RWPE1 (cell line): ENCODE measurements around the gene DHX38.
"Not testable (repeated sequence)": the region's sequence is repeated elsewhere in the genome, so short reads cannot be mapped to it uniquely, and the experiment has no call there.

Experiments
- CTCF ChIA-PET: fragments of 350-600 bp; sonication (Branson Sonifier 250); formaldehyde crosslinking; extraction: SDS; loops from one replicate; lab custom pipeline; 2021; lab: Yijun Ruan, JAX
- POLR2A ChIA-PET: fragments of 400-600 bp; formaldehyde crosslinking; extraction: SDS; loops from one replicate; lab custom pipeline; 2020; ENCODE audit warnings: antibody characterized with exemption; ENCODE audit not compliant: low non-redundant PET; lab: Yijun Ruan, JAX
- DNase-seq: peaks from one replicate; pipeline ENCODE4 v3.0.0; 2012; ENCODE audit warnings: low spot score
- H3K27ac ChIP-seq: fragments of 450-650 bp; 2 replicates; pipeline ENCODE4 v1.5.1; 2017
- TF ChIP-seq, protein P1 (sequence below): fragments of 450-650 bp; conservative IDR thresholded peaks from 2 replicates; pipeline ENCODE4 v1.5.1; 2017; ENCODE audit warnings: low read depth, mild to moderate bottlenecking

DHX38 gene

DNA sequence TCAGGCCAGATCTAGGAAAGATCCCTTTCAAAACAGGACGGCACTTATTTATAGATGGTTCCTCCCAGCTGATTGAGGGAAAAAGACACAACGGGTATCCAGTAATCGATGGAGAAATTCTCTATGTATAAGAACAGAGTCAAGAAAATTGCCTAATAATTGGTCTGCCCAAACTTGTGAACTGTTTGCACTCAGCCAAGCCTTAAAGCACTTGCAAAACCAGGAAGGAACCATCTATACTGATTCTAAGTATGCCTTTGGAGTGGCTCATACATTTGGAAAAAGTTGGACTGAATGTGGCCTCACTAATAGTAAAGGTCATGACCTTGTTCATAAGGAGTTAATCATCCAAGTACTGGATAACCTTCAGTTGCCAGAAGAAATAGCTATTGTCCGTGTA is 24.7 kb upstream of the DHX38 start:
- TF ChIP-seq, protein P1, sequence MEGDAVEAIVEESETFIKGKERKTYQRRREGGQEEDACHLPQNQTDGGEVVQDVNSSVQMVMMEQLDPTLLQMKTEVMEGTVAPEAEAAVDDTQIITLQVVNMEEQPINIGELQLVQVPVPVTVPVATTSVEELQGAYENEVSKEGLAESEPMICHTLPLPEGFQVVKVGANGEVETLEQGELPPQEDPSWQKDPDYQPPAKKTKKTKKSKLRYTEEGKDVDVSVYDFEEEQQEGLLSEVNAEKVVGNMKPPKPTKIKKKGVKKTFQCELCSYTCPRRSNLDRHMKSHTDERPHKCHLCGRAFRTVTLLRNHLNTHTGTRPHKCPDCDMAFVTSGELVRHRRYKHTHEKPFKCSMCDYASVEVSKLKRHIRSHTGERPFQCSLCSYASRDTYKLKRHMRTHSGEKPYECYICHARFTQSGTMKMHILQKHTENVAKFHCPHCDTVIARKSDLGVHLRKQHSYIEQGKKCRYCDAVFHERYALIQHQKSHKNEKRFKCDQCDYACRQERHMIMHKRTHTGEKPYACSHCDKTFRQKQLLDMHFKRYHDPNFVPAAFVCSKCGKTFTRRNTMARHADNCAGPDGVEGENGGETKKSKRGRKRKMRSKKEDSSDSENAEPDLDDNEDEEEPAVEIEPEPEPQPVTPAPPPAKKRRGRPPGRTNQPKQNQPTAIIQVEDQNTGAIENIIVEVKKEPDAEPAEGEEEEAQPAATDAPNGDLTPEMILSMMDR: no peak
- ChIA-PET POLR2A (no interaction called here), CTCF (interaction anchor here (1.6 kb wide), 1 partner anchor 24 kb away, joined by 9 read pairs; the partner anchor contains the start of genes DHX38 and TXNL4B)
- DNase-seq: no peak
- H3K27ac ChIP-seq: no peak overlapping the region

DNA sequence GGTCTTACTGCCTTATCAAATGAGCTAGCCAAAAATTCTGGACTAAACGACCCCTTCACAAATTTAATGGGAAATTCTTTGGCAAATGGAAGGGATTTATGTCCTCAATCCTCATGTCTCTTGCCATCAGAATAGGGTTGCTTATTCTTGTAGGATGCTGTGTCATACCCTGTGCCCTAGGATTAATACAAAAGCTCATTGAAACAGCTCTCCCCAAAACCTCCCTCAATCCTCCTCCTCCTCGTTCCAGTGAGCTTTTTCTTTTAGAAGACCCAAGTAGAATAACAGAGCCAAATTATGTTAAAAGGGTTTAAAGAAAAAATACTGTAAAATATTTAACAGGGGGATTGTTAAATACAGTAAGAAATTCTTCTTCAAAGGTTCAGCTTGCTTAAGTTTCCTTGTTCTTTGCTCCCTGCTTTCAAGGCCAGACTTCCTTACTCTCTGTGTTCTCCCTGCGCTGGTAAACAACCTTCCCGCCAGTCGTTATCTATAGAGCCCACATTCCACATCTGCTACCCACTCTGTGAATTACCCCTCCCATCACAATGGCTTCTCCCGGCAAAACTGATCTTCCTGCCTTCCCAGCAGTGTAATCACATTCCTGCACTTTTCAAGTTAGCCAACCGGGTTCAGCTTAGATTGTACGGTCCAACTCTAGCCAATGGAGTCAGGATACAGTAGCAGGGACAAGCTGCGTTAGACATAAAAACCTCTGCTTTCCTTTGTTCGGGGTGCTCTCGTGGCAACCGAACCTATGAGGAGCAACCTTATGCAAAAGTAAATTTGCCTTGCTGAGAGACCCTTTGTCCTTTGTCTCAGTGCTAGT is 20.9 kb upstream of the DHX38 start:
- no peak overlapping the region for H3K27ac ChIP-seq
- POLR2A ChIA-PET: no interaction called here
- TF ChIP-seq, protein P1: no peak
- CTCF ChIA-PET: interaction anchor here (0.6 kb wide), 2 partner anchors 98 to 413 kb away, joined by 3 to 6 read pairs; no protein-coding TSS in a partner anchor
- DNase-seq: no peak

DNA sequence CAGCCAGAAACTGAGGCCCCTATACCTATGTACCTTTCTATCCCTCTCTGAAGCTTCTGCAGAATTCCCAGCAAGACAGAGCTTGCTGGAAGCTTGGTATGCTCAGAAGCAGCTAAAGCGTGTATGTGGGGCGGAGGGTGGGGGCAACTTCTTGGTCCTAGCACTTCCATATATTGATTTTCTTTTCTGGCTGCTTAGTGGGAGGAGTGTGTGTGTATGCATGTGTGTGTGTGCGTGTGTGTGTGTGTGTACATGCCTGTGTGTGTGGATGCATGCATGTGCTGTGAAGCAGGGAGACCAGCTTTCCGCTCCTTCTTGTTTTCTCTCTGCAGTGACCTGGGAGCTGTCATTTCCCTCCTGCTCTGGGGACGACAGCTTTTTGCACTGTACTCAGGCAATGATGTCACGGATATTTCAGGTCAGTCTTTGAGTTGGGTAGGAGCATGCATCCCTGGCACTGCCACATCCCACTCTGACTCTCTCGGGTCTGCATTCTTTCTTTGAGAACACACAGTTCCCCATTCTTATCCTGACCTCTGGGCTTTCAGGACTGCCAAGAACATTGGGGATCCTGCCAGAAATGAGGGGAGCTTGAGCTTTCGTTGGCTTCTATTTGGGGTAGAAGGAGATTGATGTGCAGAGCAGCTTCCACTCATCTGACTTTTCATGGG is 20.0 kb upstream of the DHX38 start:
- POLR2A ChIA-PET: no interaction called here
- no peak for DNase-seq
- H3K27ac ChIP-seq: no peak overlapping the region
- CTCF ChIA-PET: no interaction called here
- TF ChIP-seq, protein P1: no peak

DNA sequence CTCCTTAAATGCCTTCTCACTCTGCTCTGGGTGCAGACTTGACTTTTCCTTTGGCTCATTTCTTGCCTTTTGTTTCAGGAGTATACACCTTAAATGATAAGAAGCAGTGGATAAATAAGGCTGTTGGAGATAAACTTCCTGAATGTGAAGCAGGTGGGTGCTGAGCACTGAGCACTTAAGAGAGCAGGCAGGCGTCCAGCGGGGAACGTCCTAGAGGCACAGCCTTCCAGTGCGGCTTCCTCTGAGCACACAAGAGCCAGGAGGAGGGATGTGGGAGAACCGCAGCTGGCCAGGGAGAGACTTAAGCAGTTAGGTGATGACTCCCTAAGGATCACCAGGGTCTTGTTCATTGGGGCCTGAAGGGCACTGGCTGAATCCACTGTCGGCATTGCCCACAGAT is 18.6 kb upstream of the DHX38 start:
- POLR2A ChIA-PET, CTCF ChIA-PET, DNase-seq: not testable (repeated sequence)

DNA sequence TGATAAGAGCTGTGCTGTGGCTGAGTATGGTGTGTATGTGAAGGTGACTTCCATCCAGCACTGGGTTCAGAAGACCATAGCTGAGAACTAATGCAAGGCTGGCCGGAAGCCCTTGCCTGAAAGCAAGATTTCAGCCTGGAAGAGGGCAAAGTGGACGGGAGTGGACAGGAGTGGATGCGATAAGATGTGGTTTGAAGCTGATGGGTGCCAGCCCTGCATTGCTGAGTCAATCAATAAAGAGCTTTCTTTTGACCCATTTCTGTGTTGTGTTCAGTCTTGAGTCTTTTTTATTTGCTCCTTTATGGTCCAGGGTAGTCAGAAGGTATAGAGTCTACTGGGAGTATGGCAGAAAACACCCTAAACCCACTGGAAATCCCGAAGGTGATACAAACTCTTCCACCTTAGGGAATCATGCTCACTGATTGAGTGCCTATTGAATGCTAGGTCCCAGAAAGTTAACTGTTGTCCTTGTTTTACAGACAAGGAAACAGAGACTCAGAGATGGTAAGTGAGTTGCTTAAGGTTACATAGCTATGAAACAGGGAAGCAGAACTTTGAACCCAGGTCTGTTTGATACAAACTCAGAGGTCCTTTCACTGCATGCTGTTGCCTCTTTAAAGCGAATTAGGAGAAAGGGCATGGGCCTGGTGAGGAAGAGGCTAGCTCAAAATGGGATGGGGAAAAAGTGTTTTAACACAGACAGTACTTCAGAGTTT is 16.5 kb upstream of the DHX38 start:
- POLR2A ChIA-PET, CTCF ChIA-PET, DNase-seq, H3K27ac ChIP-seq: not testable (repeated sequence)

More for the DNA sequence above, 18.6 kb upstream of the DHX38 start:
- H3K27ac ChIP-seq: not testable (repeated sequence)

DNA sequence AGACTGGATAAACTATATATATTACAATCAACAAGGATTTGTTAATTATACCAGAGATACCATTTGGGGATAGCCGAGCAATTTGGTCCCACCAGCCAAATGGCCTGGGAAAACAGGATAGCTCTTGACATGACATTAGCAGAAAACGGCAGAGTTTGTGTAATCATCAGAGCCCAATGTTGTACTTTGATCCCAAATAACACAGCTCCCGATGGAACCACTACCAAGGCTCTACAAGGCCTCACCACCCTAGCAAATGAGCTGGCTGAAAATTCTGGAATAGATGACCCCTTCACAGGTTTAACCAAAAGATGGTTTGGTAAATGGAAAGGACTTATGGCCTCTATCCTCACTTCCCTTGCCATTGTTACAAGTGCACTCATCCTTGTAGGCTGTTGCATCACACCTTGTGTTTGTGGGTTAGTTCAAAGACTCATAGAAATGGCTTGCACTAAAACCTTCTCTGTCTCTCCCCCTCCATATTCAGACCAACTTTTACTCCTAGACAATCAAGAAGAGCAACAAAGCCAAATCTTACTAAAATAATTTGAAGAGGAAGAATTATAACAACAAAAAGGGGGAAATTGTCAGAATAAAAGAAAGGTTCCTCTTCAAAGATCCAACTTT is 9.8 kb upstream of the DHX38 start:
- no peak for DNase-seq
- no peak overlapping the region for H3K27ac ChIP-seq
- CTCF ChIA-PET: no interaction called here
- TF ChIP-seq, protein P1: no peak
- POLR2A ChIA-PET: no interaction called here

DNA sequence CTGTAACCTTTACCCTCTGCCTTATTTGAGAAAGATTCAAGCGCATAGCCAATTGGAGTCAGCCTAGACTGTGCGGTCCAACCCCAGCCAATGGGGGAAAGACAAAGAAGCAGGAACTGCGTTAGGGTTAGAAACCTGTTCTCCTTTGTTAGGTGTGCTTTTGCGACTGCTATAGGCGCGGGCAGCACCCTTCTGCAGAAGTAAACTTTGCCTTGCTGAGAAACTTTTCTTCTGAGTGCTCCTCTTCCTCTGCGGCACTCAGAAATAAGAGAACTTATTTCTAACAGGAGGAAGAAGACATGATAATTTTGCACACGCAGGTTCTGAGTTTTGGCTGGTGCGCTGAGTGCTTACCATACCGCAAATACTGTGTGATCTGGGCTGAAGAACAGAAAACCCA is 9.2 kb upstream of the DHX38 start:
- no peak overlapping the region for H3K27ac ChIP-seq
- DNase-seq: no peak
- ChIA-PET CTCF (no interaction called here), POLR2A (no interaction called here)
- TF ChIP-seq, protein P1: no peak
